HL-60 (cell line): Measurements from ENCODE around the gene XPR1.

Experiments used
- GABPA ChIP-seq: IDR thresholded peaks from 2 replicates; pipeline ENCODE4 v1.6.1; 2012; ENCODE audit warnings: low read depth
- POLR2AphosphoS5 ChIP-seq: IDR thresholded peaks from 2 replicates; pipeline ENCODE4 v1.6.1; 2012; ENCODE audit warnings: low read depth
- TF ChIP-seq, protein P1 (sequence below): IDR thresholded peaks from one replicate; pipeline ENCODE4 v1.5.1; 2011; ENCODE audit warnings: low read length, control low read depth, inconsistent platforms; ENCODE audit not compliant: insufficient read depth
- TF ChIP-seq, protein P2 (sequence below): IDR thresholded peaks from 2 replicates; pipeline ENCODE4 v1.6.1; 2012; ENCODE audit warnings: low read depth; ENCODE audit not compliant: insufficient replicate concordance

DNA sequence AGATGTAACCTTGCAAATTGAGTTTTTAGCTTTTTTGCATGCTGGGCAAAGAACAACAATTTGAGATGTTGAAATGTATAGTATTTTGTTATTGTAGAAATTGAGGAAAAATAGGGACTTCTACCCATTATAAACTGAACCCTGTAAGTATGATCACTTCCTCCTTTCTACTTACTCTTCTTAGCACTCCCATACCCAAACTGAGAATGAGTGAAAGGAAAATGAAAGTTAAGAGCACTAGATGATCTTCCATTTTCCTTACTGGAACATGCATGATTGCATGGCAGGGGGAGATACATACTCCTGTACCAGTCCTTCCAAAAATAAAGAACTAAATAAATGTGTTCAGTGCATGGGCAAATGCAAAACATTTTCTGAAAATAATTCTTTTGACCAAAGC is 173.5 kb downstream of the XPR1 start:
- TF ChIP-seq, protein P1, sequence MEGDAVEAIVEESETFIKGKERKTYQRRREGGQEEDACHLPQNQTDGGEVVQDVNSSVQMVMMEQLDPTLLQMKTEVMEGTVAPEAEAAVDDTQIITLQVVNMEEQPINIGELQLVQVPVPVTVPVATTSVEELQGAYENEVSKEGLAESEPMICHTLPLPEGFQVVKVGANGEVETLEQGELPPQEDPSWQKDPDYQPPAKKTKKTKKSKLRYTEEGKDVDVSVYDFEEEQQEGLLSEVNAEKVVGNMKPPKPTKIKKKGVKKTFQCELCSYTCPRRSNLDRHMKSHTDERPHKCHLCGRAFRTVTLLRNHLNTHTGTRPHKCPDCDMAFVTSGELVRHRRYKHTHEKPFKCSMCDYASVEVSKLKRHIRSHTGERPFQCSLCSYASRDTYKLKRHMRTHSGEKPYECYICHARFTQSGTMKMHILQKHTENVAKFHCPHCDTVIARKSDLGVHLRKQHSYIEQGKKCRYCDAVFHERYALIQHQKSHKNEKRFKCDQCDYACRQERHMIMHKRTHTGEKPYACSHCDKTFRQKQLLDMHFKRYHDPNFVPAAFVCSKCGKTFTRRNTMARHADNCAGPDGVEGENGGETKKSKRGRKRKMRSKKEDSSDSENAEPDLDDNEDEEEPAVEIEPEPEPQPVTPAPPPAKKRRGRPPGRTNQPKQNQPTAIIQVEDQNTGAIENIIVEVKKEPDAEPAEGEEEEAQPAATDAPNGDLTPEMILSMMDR, result no peak
- TF ChIP-seq, protein P2, sequence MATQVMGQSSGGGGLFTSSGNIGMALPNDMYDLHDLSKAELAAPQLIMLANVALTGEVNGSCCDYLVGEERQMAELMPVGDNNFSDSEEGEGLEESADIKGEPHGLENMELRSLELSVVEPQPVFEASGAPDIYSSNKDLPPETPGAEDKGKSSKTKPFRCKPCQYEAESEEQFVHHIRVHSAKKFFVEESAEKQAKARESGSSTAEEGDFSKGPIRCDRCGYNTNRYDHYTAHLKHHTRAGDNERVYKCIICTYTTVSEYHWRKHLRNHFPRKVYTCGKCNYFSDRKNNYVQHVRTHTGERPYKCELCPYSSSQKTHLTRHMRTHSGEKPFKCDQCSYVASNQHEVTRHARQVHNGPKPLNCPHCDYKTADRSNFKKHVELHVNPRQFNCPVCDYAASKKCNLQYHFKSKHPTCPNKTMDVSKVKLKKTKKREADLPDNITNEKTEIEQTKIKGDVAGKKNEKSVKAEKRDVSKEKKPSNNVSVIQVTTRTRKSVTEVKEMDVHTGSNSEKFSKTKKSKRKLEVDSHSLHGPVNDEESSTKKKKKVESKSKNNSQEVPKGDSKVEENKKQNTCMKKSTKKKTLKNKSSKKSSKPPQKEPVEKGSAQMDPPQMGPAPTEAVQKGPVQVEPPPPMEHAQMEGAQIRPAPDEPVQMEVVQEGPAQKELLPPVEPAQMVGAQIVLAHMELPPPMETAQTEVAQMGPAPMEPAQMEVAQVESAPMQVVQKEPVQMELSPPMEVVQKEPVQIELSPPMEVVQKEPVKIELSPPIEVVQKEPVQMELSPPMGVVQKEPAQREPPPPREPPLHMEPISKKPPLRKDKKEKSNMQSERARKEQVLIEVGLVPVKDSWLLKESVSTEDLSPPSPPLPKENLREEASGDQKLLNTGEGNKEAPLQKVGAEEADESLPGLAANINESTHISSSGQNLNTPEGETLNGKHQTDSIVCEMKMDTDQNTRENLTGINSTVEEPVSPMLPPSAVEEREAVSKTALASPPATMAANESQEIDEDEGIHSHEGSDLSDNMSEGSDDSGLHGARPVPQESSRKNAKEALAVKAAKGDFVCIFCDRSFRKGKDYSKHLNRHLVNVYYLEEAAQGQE, result no peak
- TF ChIP-seq POLR2AphosphoS5, result no peak
- TF ChIP-seq GABPA, result no peak
